ENCODE data around the gene CD300LD. TPM values are rescaled to one million over a fixed set of nuclear protein-coding genes. Genes with fewer than 3 reads are reported as not detected.

The CD300LD gene
- total RNA-seq, result not detected

DNA sequence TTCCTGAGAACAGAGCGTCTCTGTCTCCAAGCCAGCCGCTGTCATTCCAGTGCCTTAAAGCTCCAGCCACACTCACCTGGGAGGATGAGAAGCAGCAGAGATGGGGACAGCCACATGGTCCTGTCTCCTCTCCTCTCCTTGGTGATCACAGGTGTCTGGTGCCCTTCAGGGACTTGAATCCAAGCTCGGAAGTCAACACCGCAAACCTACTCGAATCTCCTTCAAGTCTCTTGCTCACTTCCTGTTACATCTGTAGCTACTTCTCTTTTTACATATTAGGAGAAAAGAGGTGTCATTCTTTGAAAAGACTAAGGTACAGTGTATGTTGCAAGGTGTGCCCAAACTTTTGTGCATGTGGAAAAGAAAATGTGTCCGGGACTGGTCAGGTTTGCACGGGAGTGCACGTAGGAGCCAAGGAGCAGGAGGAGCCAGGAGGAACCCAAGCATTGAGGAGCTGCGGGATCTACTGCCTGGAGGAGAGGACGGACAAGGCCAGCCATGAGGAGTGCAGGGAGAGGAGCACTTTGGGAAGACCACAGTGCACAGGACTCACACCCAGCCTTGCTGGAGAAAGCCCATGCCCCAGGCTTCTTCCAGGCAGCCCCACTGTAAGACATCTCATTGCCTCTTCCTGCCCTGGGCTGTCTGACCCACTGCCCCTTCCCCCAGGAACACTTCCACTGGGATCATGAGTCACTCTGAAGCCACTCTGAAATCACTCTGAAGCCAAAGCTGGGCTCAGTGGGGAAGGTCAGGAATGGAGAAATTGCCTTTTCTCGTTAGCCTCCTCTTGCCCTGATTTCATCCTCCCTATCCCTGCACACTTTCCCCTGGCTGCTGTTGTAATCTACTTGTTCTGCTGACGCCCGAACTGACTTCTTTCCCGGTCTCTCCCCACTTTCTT is at the start of gene CD300LD:
CD300LD (minus strand) TSS at position 197 of the 904 bp plus-strand sequence; CDS start at position 116, 81 bp downstream.

DNA sequence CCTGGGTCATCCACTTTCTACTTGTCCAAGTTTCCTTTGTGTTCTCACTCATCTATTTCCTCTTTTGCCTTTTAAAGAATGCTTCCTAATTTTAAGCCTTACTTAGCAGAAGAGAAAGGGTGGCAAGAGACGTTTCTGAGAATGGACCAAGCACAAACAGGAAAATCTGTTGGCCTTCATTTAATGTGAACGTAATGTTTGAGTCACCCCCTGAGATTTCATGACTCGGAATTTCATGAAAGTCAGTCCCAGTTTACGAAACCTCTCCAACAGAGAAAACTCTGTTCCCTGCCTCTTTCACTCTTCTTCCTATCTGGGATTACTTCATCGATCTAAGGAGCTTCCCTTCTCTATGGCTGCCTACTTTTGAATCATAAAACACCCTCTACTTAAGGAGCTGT is 31.6 kb upstream of the CD300LD start, which contains the start of gene CD300E:
CD300E (minus strand) TSS at position 46 of the 401 bp plus-strand sequence. CDS start 117 bp downstream, outside the sequence.

DNA sequence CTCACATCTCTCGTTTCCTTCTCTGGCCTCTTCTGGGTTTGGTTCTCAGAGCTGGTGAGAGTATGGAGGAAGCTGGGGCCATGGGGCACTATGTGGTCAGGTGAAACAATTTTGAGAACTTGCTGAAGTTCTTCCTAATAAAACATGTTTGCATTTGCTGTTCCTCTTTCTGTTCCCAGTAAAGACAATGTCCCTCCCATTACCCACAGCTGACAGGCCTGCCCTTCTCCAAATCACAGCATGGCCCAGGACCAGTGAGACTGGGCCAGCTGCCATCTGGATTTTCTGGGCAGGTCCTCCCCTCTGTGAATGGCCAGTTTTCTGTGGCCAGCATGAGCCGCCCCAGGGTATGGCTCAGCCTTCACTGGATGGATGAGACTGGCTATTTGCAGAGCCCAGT is 24.7 kb downstream of the CD300LD start, which contains the start of gene CD300H:
CD300H (minus strand) TSS at position 113 of the 400 bp plus-strand sequence.

DNA sequence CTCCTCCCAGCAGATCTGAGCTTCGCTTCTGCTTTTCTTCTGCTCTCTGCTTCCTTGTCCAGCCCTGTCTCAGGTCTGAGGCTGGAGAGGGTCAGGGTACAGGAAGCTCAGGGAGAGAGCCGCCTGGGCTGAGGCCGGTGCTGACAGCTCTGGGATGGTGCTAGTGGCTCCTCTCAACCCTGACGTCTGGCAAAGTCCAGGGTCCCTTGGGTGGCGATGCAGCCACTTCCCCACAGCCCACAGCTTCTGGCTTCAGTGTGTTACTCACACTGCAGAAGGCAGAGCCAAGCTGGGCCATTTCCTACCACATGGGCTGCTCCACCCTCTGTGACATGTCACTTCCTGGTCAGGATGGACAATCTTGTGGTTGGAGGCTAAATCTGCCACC is 46.2 kb downstream of the CD300LD start, which contains the start of gene CD300C:
CD300C (minus strand) TSS at position 273 of the 388 bp plus-strand sequence. CDS start 333 bp downstream, outside the sequence.

DNA sequence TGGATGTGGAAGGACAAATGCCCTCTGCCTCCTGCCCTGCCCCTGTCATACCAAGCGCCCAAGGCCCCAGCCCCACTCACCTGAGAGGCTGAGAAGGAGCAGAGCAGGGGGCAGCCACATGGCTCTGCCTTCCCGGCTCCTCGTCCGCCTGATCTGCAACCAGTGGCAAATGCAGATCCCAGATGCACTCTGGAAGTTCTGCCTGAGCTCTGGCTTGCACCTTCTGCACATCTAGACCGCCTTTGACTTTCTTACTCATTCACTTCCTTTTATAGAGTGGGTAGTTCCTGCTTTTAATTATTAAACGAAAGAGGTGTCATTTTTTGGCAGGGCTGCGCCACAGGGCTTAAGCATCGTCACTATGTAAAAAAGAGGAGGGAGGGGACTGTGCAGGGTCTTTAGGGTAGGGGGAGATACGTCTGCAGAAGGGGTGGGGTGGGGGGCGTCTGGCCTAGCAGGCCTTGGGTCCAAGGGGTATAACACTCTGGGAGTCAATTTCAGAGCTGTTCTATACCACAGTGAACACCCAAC is 60.8 kb downstream of the CD300LD start, which contains the start of gene CD300LB:
CD300LB (minus strand) TSS at position 245 of the 531 bp plus-strand sequence; CDS start at position 120, 125 bp downstream.

Other genes starting within 250 kb of the CD300LD start
- gene BTBD17, start 230.4 kb downstream of the CD300LD start, total RNA-seq, result 20.8 TPM
- gene GPR142, start 224.8 kb downstream of the CD300LD start, total RNA-seq, result not detected
- gene GPRC5C, start 160.2 kb downstream of the CD300LD start, total RNA-seq, result 9.9 TPM
- gene CD300A, start 125.6 kb downstream of the CD300LD start, total RNA-seq, result 6.2 TPM
- not detected for gene CD300LB, start 60.8 kb downstream of the CD300LD start, total RNA-seq
- 0.46 TPM for gene CD300C, start 46.2 kb downstream of the CD300LD start, total RNA-seq
- not detected for gene CD300H, start 24.8 kb downstream of the CD300LD start, total RNA-seq
- not detected for gene CD300E, start 31.5 kb upstream of the CD300LD start, total RNA-seq
- gene CD300LF, start 120.6 kb upstream of the CD300LD start, total RNA-seq, result 0.46 TPM
- 3.2 TPM for gene RAB37, start 145.0 kb upstream of the CD300LD start, total RNA-seq
- gene NHERF1, start 156.3 kb upstream of the CD300LD start, total RNA-seq, result 12.5 TPM
- 20.5 TPM for gene NAT9, start 184.1 kb upstream of the CD300LD start, total RNA-seq

All from diencephalon (tissue), 1 donor.